Dermis microvascular lymphatic vessel endothelial cell (primary cell): Measurements from ENCODE around the gene INO80. TPM values are rescaled to one million over a fixed set of nuclear protein-coding genes. Genes with fewer than 3 reads are reported as not detected.

Source experiments
- DNase-seq, 2 donors: peaks; one replicate each; pipeline versions ENCODE4 v3.0.0 to v3.0.0-alpha.2; 2010; ENCODE audit warnings: low read depth in 2 of 2
- total RNA-seq: library from RNA; depleted of rRNA; stranded (reverse); fragments of >200 nt; gene quantifications from 2 replicates; pipeline ENCODE4 v1.2.1, GENCODE V29; 2014

INO80 gene
- total RNA-seq, 1 donor from 2014 or later: 16.8 TPM

DNA sequence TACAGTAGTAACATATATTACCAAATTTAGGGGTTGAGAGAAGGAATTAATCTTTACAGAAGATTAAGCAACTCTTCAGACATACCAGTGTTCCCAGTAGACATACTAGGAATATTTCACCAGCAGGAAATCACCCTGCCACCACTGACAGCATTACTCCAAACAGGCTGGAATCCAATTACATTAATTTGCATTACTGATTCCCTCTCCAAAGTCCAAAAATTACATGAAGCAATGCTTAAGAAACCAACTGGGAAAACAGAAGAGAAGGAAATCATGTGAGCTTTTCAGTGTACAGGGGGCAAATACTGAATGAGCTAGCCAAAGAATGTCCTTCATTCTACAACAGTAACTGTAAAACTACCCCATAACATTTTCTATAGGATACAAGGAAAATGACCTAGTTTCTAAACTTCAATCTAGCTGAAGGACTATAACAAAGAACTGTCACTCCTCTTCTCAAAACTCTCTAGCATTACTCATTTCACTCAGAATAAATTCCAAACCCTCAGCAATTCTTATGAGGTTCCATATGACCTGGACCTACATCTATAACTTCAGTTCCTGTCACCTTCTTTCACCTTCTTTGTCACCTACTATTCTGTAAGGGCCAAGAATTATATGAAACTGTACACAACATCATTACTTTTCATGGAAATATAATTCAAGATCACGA, 72.7 kb downstream of the INO80 start:
- peak in 1 of 2 donors; percentile 4 for DNase-seq

DNA sequence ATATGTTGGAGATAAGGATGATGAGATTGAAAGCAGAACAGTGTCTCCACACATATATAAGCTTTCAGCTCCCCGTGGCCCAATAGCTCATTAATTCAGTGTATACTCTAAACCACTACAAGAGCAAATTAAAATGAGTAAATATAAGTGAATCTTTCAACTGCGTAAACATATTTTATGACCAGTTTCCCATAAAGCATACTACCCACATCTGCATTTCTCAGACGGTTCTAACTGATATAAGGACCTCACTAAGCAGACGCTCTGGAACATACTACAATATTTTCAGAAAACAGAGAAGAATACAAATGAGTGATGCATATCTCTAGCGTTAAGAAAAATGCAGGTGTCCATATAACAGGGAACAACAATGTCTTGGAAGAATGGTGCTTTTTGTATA, 73.2 kb downstream of the INO80 start:
- no peak for DNase-seq

DNA sequence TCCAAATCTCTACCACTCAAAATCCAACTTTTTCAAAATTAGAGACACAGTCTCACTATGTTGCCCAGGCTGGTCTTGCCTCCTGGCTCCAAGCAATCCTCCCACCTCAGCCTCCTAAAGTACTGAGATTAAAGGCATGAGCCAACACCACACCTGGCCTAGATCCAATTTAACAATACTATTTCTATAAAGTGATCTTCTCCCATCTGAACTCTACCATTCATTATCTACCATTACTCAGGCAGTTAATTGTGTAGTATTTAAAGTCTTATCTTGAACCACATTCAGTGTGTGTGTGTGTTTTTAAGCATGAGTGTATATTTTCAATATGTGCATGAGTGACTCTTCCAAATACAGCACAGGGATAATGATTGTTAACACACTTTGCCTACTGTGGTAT, 77.0 kb downstream of the INO80 start:
- no peak for DNase-seq

GRCh38 chr15:41032079-41032328, 84.1 kb downstream of the INO80 start:
- DNase-seq: no peak

DNA sequence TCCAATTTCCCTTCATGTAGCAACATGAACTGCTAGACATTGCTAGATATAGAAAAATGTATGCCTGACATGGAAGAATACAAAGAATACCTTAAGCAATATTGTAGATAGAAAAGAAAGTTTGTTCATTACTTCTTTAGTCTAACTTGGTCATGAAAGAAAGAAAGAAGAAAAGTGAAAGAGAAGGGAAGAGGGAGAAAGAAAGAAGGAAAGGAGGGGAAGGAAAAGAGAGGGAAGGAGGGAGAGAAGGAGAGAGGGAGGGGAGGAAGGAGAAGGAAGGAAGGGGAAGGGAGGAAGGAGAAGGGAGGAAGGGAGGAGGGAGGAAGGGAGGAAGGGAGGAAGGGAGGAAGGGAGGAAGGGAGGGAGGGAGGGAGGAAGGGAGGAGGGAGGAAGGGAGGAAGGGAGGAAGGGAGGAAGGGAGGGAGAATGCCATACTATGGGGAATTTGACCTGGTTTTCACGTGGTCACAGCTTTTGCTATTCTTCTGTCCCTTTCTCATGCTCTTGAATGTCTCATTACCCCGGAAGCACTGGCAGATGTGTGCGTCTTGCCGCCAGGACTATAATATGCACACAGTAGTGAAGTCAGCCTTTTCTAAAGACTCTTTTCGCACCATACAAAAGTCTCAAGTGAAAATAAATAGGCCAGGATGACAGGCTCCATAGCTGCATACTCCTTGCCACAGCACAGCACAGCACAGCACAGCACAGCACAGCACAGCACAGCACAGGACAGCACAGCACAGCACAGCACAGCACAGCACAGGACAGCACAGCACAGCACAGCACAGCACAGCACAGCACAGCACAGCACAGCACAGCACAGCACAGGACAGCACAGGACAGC, 84.6 kb downstream of the INO80 start:
- no peak for DNase-seq

- no peak for DNase-seq
Measured at GRCh38 chr15:41028853-41029252, 87.2 kb downstream of the INO80 start.

DNA sequence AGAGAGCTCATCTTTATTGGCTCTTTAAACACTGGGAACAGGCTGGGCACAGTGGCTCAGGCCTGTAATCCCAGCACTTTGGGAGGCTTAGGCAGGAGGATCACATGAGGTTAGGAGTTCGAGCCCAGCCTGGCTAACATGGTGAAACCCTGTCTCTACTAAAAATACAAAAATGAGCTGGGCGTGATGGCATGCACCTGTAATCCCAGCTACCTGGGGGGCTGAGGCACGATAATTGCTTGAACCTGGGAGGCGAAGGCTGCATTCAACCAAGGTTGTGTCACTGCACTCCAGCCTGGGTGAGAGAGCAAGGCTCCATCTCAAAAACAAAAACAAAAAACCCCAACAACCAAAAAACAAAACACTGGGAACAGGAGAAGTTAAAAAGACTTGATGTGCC, 90.7 kb downstream of the INO80 start:
- no peak for DNase-seq

GRCh38 chr15:41024885-41025284, 91.2 kb downstream of the INO80 start:
- DNase-seq: no peak

- no peak for DNase-seq
Measured at GRCh38 chr15:41024131-41024530, 91.9 kb downstream of the INO80 start.

DNA sequence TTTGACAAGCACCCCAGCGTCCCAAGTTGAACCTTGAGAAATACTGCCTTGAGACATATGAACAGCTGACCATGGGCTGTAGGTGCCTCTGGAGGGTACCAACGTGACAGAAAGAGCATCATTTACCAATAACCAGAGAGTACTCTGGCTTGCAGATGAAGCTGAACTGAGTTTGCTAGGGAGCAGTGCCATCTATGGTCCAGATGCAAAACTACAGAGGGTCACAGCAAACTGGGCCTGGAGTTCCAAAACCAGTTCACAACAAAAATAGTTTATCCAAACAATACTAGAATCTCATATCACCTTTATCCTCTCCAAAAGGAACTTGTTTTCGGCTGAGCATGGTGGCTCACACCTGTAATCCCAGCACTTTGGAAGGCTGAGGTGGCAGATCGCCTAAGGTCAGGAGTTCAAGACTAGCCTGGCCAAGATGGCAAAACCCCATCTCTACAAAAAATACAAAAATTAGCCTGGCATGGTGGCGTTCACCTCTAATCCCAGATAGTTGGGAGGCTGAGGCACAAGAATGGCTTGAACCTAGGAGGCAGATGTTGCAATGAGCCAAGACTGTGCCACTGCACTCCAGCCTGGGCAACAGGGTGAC, 93.5 kb downstream of the INO80 start:
- DNase-seq: peak; percentile 79 to 80

DNA sequence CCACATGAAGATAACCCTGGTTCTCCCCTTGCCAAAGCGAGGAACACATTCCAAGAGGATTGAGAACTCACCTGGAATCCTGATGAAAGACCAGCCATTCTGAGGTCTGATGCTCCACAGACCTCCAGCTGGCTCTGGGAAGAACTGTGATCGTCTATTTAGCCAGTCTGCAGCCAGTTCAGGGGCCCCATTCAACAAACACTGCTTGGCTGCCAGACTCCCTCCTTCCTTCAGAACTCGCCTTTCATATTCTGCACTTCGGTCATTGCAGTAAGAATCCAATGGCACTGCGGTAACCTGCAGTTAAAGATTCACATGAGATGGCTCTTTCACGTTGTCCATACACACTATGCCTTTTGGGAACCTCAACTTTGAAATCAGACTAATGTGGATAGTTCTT, 95.3 kb downstream of the INO80 start:
- DNase-seq: no peak

DNA sequence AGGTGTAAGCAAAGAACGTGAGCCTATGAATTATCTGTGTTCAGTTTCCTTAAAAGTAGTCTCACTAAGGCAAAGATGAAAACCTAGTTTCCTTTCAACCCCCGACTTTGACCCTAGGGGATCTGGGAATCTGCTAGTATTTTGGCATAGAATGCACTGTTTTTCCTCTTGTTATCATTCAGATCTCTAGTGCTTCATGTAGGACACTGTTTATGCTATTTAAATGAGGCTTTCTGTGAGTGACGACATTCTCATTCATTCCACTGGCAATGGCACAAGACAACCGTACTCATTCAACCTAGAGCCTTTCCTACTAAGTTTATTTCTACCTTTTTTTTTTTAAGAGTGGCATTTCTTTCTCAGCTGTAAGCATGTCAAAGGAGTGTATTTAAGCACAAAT, 95.8 kb downstream of the INO80 start:
- DNase-seq: peak in 1 of 2 donors; percentile 49

- peak; percentile 48 to 92 for DNase-seq
Measured at GRCh38 chr15:41019174-41019573, 96.9 kb downstream of the INO80 start.

DNA sequence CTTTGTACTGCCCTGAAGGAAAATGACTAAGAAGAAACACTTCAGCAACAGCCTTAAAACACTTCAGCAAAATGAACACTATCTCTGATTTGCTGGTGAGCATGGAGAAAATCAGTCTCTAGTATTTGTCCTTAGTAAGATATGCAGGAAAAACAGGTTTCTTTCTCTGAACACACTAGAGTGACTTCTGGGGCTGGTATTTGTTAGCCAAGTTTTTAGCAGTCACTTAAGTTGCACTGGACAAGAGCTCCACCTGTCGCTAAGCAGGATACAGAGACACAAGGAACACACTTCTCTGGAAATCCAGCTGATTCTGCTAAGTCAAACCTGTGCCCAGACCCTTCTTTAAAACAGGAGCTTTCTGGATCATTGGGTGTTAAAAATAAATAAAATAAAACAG, 97.5 kb downstream of the INO80 start:
- DNase-seq: peak; percentile 64 to 90

DNA sequence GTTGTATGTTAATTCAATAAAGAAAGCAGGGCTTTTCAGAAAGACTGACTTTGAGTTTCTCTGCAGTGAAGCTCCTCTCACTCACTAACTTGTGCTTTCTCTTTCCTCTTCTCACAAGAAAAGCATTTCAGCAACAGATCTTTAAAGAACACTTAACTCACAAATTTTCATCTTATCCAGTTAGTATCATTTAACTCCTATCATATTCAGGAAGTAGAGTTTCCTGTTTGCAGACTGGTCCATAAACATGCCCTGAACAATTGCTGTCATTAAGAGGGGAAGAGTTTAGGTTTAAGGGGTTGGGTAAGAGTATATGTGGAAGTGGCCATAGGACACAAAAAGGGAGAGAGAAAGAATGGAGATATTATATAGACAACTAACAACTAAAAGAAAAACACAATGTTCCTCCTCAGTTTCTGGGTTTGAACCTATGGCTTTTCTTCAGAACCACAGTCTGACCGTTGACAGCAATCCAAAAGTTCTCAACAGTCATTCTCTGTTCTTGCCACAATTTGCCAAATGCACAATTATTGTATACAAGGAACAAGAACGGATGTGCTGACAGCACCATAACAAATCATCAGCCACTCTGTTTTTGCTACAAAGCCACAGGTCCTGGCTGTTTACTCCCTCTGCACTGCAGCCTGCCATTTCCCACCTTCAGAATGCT, 98.9 kb downstream of the INO80 start:
- DNase-seq: peak in 1 of 2 donors; percentile 51

DNA sequence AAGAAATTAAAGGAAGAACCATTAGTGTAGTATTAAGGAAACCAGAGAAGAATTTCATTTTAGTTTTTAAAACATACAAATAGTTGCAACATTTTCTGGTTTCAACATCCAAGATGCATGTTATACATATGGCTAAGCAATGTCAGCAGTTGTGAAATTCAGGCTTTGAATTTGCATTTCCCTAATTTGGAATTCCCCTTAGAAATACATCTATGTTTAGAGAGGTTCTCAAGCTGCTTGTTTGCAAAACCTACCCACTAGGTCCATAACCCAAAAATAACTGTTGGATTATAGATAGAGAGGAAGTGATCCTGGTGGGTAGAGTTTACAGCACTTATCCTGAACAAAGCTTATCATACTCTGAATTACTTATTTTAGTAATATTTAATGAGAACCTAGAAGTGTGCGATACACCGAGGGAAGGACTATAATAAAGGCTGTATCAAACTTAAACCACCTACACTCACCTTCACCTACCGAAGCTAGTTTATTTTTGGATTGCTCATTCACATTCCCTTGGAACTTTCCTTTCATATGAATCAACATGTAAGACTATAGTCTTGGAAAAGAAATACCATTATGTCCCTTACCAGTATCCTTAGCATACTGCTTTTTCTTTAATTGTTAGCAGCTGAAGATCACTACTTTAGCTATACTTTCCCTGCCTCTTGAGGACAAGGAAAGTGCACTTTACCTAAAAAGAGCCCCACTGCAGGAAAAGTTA, 102.2 kb downstream of the INO80 start:
- DNase-seq: no peak

GRCh38 chr15:41011055-41011815, 104.8 kb downstream of the INO80 start:
- peak in 1 of 2 donors; percentile 28 for DNase-seq

DNA sequence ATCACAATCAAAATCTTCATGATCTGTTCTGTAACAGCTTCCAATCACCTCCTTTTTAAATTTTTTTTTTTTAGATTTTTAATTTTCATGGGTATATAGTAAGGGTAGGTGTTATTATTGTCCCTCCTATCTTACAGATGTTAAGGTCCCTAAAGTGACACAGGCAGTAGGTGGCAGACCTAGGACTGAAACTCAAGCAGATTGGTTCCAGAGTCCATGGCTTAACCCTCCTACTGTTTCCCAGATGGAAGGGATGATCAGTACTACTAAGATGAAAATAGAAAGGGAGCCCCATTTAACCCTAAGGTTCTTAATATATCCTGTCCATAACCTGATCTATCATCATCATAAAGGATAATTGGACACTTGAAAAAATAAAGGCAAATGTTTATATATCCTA, 105.7 kb downstream of the INO80 start:
- no peak for DNase-seq

DNA sequence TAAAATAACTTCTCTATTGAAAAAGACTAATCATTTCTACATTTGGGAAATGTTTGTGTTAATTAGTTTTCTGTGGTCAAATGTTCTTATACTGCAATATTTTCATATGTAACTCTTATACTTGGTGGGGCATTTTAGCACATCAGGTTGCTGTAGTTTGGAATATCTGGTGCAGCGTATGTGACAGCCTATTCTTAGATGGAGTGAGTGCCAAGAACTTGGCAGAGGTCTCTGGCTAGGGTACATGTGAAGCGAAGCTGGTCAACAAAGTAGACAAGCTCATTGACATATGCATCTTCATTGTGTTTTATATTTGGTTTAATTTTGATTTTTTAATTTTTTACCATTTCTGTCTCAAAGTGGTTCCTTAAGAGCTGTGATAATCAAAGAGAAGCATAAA, 109.6 kb downstream of the INO80 start:
- DNase-seq: no peak

- no peak for DNase-seq
Measured at GRCh38 chr15:41004490-41004889, 111.6 kb downstream of the INO80 start.
